Duodenal mucosa (tissue), 2 donors: Measurements from ENCODE around the gene RILPL1.
"Not testable (repeated sequence)": the region's sequence is repeated elsewhere in the genome, so short reads cannot be mapped to it uniquely, and the experiment has no call there.

Source experiments
- H3K27ac ChIP-seq: one replicate; pipeline ENCODE4 v1.7.0; 2013; ENCODE audit warnings: low read depth, low read length
- H3K27me3 ChIP-seq, 2 donors: one replicate each; pipeline ENCODE4 v1.7.0; 2013; ENCODE audit warnings: low read length in 2 of 2, control low read depth in 1 of 2; ENCODE audit not compliant: insufficient read depth in 2 of 2, control insufficient read depth in 1 of 2
- H3K36me3 ChIP-seq, 2 donors: one replicate each; pipeline ENCODE4 v1.7.0; 2013; ENCODE audit warnings: low read length in 2 of 2, control low read depth in 1 of 2; ENCODE audit not compliant: insufficient read depth in 2 of 2, control insufficient read depth in 1 of 2
- H3K4me1 ChIP-seq, 2 donors: one replicate each; pipeline ENCODE4 v1.7.0; 2013; ENCODE audit warnings: low read length in 2 of 2, control low read depth in 1 of 2; ENCODE audit not compliant: insufficient read depth in 2 of 2, control insufficient read depth in 1 of 2
- H3K4me3 ChIP-seq, 2 donors: one replicate each; pipeline ENCODE4 v1.7.0; 2013; ENCODE audit warnings: low read length in 2 of 2, low read depth in 1 of 2
- H3K9ac ChIP-seq, 2 donors: one replicate each; pipeline ENCODE4 v1.7.0; 2013; ENCODE audit warnings: low read length in 2 of 2, low read depth in 1 of 2
- H3K9me3 ChIP-seq, 2 donors: one replicate each; pipeline ENCODE4 v1.7.0; 2013; ENCODE audit warnings: low read length in 2 of 2, control low read depth in 1 of 2; ENCODE audit not compliant: control insufficient read depth in 1 of 2

The RILPL1 gene

GRCh38 chr12:123471374-123472068 is 62.0 kb downstream of the RILPL1 start:
- H3K4me1 ChIP-seq: no peaks in the 10 kb centered on the region
- peaks cover 13 to 25% of the 10 kb centered on the region in 2 donors for H3K36me3 ChIP-seq
- no peak overlapping the region for H3K9ac ChIP-seq
- H3K9me3 ChIP-seq: no peaks in the 10 kb centered on the region
- H3K4me3 ChIP-seq: no peak overlapping the region
- no peaks in the 10 kb centered on the region for H3K27me3 ChIP-seq
- no peak overlapping the region for H3K27ac ChIP-seq

- Histone ChIP-seq H3K36me3 (peaks cover 27 to 40% of the 10 kb centered on the region in 2 donors), H3K9me3 (no peaks in the 10 kb centered on the region), H3K4me1 (no peaks in the 10 kb centered on the region), H3K27ac (no peak overlapping the region), H3K27me3 (no peaks in the 10 kb centered on the region), H3K9ac (no peak overlapping the region), H3K4me3 (no peak overlapping the region)
These were observed 63.5 kb downstream of the RILPL1 start for GRCh38 chr12:123469978-123470377.

GRCh38 chr12:123468786-123469185 is 64.7 kb downstream of the RILPL1 start:
- no peaks in the 10 kb centered on the region for H3K27me3 ChIP-seq
- H3K36me3 ChIP-seq: peaks cover 32 to 46% of the 10 kb centered on the region in 2 donors
- no peaks in the 10 kb centered on the region for H3K4me1 ChIP-seq
- H3K9ac ChIP-seq: no peak overlapping the region
- H3K4me3 ChIP-seq: no peak overlapping the region
- no peaks in the 10 kb centered on the region for H3K9me3 ChIP-seq
- no peak overlapping the region for H3K27ac ChIP-seq

GRCh38 chr12:123465084-123465483 is 68.4 kb downstream of the RILPL1 start:
- Histone ChIP-seq H3K27me3 (no peaks in the 10 kb centered on the region), H3K27ac (no peak overlapping the region), H3K36me3 (peaks cover 21 to 26% of the 10 kb centered on the region in 2 donors), H3K9me3 (no peaks in the 10 kb centered on the region), H3K9ac (no peak overlapping the region), H3K4me1 (no peaks in the 10 kb centered on the region), H3K4me3 (no peak overlapping the region)

- H3K27me3 ChIP-seq, H3K9ac ChIP-seq, H3K4me1 ChIP-seq, H3K4me3 ChIP-seq, H3K9me3 ChIP-seq, H3K27ac ChIP-seq: not testable (repeated sequence)
- H3K36me3 ChIP-seq: peaks cover 21 to 26% of the 10 kb centered on the region in 2 donors
These were observed 70.3 kb downstream of the RILPL1 start for GRCh38 chr12:123463174-123463573.

- H3K9ac ChIP-seq: peak within 1 kb of the TSS; percentile 93 to 99
- no peaks in the 10 kb centered on the region for H3K9me3 ChIP-seq
- H3K36me3 ChIP-seq: no peaks in the 10 kb centered on the region
- H3K27ac ChIP-seq: peak within 1 kb of the TSS; percentile 99
- no peaks in the 10 kb centered on the region for H3K4me1 ChIP-seq
- peak within 1 kb of the TSS; percentile 80 to 89 for H3K4me3 ChIP-seq
- H3K27me3 ChIP-seq: no peaks in the 10 kb centered on the region
These were observed 75.3 kb downstream of the RILPL1 start, which contains the start of gene SNRNP35 for GRCh38 chr12:123457980-123458779. Gene SNRNP35 (plus strand): TSS chr12:123458139. CDS start chr12:123465541, 7,402 bp downstream.

GRCh38 chr12:123453165-123453564 is 80.4 kb downstream of the RILPL1 start:
- Histone ChIP-seq H3K36me3 (no peaks in the 10 kb centered on the region), H3K9ac (no peak overlapping the region), H3K27ac (no peak overlapping the region), H3K4me3 (no peak overlapping the region), H3K27me3 (no peaks in the 10 kb centered on the region), H3K4me1 (no peaks in the 10 kb centered on the region), H3K9me3 (no peaks in the 10 kb centered on the region)

- not testable (repeated sequence) for H3K4me1 ChIP-seq, H3K9me3 ChIP-seq, H3K27ac ChIP-seq, H3K27me3 ChIP-seq, H3K4me3 ChIP-seq, H3K9ac ChIP-seq, H3K36me3 ChIP-seq
These were observed 81.3 kb downstream of the RILPL1 start for GRCh38 chr12:123452276-123452550.

- no peaks in the 10 kb centered on the region for H3K9me3 ChIP-seq
- H3K4me3 ChIP-seq: no peak overlapping the region
- H3K4me1 ChIP-seq: no peaks in the 10 kb centered on the region
- H3K9ac ChIP-seq: no peak overlapping the region
- no peaks in the 10 kb centered on the region for H3K27me3 ChIP-seq
- H3K27ac ChIP-seq: no peak overlapping the region
- H3K36me3 ChIP-seq: no peaks in the 10 kb centered on the region
These were observed 82.9 kb downstream of the RILPL1 start for GRCh38 chr12:123450636-123451035.

- no peak overlapping the region for H3K27ac ChIP-seq
- no peaks in the 10 kb centered on the region for H3K9me3 ChIP-seq
These were observed 83.7 kb downstream of the RILPL1 start for GRCh38 chr12:123449856-123450255.

More at GRCh38 chr12:123449856-123450255, 83.7 kb downstream of the RILPL1 start:
- no peaks in the 10 kb centered on the region for H3K4me1 ChIP-seq
- H3K9ac ChIP-seq: no peak overlapping the region
- H3K27me3 ChIP-seq: no peaks in the 10 kb centered on the region
- no peak overlapping the region for H3K4me3 ChIP-seq
- no peaks in the 10 kb centered on the region for H3K36me3 ChIP-seq
